Endothelial cell of umbilical vein (primary cell): ENCODE data around the gene DNAJC7.

Experiments used
- CTCF ChIP-seq, 2 donors: IDR thresholded peaks; 1 replicate in 1 of 2; 2 replicates in 1 of 2; pipeline ENCODE4 v1.5.1; 2011; ENCODE audit warnings: low read length in 2 of 2, mild to moderate bottlenecking in 2 of 2, moderate library complexity in 2 of 2, control low read depth in 1 of 2, inconsistent platforms in 1 of 2, low read depth in 1 of 2; ENCODE audit not compliant: insufficient read depth in 1 of 2; ENCODE audit errors: extremely low read depth in 1 of 2
- EZH2 ChIP-seq: IDR thresholded peaks from 2 replicates; pipeline ENCODE4 v1.6.1; 2012; ENCODE audit warnings: borderline replicate concordance, low read depth, mild to moderate bottlenecking, moderate library complexity, low read length, inconsistent platforms; ENCODE audit not compliant: severe bottlenecking
- GATA2 ChIP-seq: IDR thresholded peaks from 2 replicates; pipeline ENCODE4 v1.7.0; 2011; ENCODE audit warnings: low read depth, mild to moderate bottlenecking, moderate library complexity, mixed read lengths, low read length; ENCODE audit not compliant: insufficient read length, insufficient read depth
- JUN ChIP-seq: IDR thresholded peaks from 2 replicates; pipeline ENCODE4 v1.6.1; 2011; ENCODE audit warnings: borderline replicate concordance, low read depth; ENCODE audit not compliant: insufficient read length, insufficient read depth
- MAX ChIP-seq: IDR thresholded peaks from 2 replicates; pipeline ENCODE4 v1.6.1; 2011; ENCODE audit not compliant: insufficient read depth, insufficient read length
- MYC ChIP-seq: IDR thresholded peaks from one replicate; pipeline ENCODE4 v1.6.1; 2011; ENCODE audit warnings: mild to moderate bottlenecking, low read depth, low read length
- POLR2A ChIP-seq: IDR thresholded peaks from 2 replicates; pipeline ENCODE4 v1.6.1; 2012; ENCODE audit warnings: low read depth, mild to moderate bottlenecking, control low read depth, low read length

- TF ChIP-seq CTCF (IDR thresholded peaks at IDR 0.05; ENCODE audit: extremely low read depth in 1 of 2, insufficient read depth in 1 of 2, low read depth in 1 of 2, low read length in 2 of 2) (no peak), POLR2A (no peak), MYC (no peak), JUN (no peak), EZH2 (no peak), MAX (no peak), GATA2 (no peak)
These were observed 6.2 kb downstream of the DNAJC7 start for GRCh38 chr17:42010898-42011516.
